Panc1 (cell line): Measurements from ENCODE around the gene GRIK4. TPM values are rescaled to one million over a fixed set of nuclear protein-coding genes. Genes with fewer than 3 reads are reported as not detected.
A peak's percentile ranks its signal among the peaks of the same experiment; 100 is the strongest.

Experiments used
- ATAC-seq: fragments of 200-7000 bp; cut with Tn5 transposase; 2 replicates; pipeline ENCODE4 v1.9.1; 2020; ENCODE audit warnings: mild to moderate bottlenecking, moderate library complexity
- BruUV-seq: library from RNA; stranded (reverse); fragments of 400-500 nt; replicated peaks from 2 replicates; lab custom pipeline; 2021; lab: Mats Ljungman, UMichigan
- CTCF ChIA-PET: fragments of 300-600 bp; sonication (Branson Sonifier 250); formaldehyde crosslinking; loops from one replicate; lab custom pipeline; 2022; ENCODE audit warnings: antibody characterized with exemption; lab: Charles Lee
- POLR2A ChIA-PET: fragments of 300-600 bp; sonication (Branson Sonifier 250); formaldehyde crosslinking; loops from one replicate; lab custom pipeline; 2022; ENCODE audit warnings: antibody characterized with exemption; lab: Charles Lee
- DNase-seq: peaks from one replicate; pipeline ENCODE4 v3.0.0-alpha.2; 2010; ENCODE audit warnings: low read depth, low spot score
- H3K27ac ChIP-seq: 2 replicates; pipeline ENCODE4 v1.5.1; 2011; ENCODE audit warnings: mild to moderate bottlenecking, low read length, inconsistent platforms
- H3K27me3 ChIP-seq: fragments of 200-500 bp; sonication (Bioruptor generic); 2 replicates; pipeline ENCODE4 v1.6.0; 2014; ENCODE audit warnings: low read length, inconsistent platforms; ENCODE audit not compliant: control insufficient read depth, insufficient read depth
- H3K36me3 ChIP-seq: fragments of 200-500 bp; sonication (Bioruptor generic); 2 replicates; pipeline ENCODE4 v1.5.1; 2014; ENCODE audit warnings: inconsistent platforms, mild to moderate bottlenecking, low read length, moderate library complexity; ENCODE audit not compliant: control insufficient read depth, insufficient read depth
- H3K4me1 ChIP-seq: 2 replicates; pipeline ENCODE4 v1.5.1; 2011; ENCODE audit warnings: inconsistent platforms, mild to moderate bottlenecking, low read length, moderate library complexity; ENCODE audit not compliant: control insufficient read depth, insufficient read depth
- H3K4me3 ChIP-seq, 2 experiments: 2 replicates each; pipeline ENCODE4 v1.5.1; 2011 to 2012; ENCODE audit warnings: low read depth in 2 of 2, low read length in 2 of 2, mild to moderate bottlenecking in 2 of 2, inconsistent platforms in 1 of 2, moderate library complexity in 1 of 2
- H3K9me3 ChIP-seq: fragments of 200-500 bp; sonication (Bioruptor generic); 2 replicates; pipeline ENCODE4 v1.5.1; 2014; ENCODE audit warnings: low read depth, mild to moderate bottlenecking, inconsistent platforms, low read length, moderate library complexity; ENCODE audit not compliant: control insufficient read depth, insufficient read depth
- CTCF ChIP-seq: fragments of 450-650 bp; IDR thresholded peaks from 2 replicates; pipeline ENCODE4 v1.5.1; 2017; ENCODE audit warnings: mild to moderate bottlenecking
- POLR2AphosphoS5 ChIP-seq: IDR thresholded peaks from 2 replicates; pipeline ENCODE4 v1.6.1; 2012; ENCODE audit warnings: mild to moderate bottlenecking, low read depth, low read length, moderate library complexity
- REST ChIP-seq, 2 experiments: IDR thresholded peaks; 2 replicates each; pipeline ENCODE4 v1.6.1; 2011 to 2012; ENCODE audit warnings: low read depth in 2 of 2, control low read depth in 1 of 2, low read length in 1 of 2, mild to moderate bottlenecking in 1 of 2, moderate library complexity in 1 of 2; ENCODE audit not compliant: insufficient read depth in 1 of 2
- SIN3A ChIP-seq: IDR thresholded peaks from 2 replicates; pipeline ENCODE4 v1.6.1; 2012; ENCODE audit warnings: low read depth, mild to moderate bottlenecking, low read length, moderate library complexity, borderline replicate concordance; ENCODE audit not compliant: insufficient read depth
- TCF7L2 ChIP-seq: IDR thresholded peaks from 2 replicates; pipeline ENCODE4 v1.6.1; 2011; ENCODE audit warnings: mild to moderate bottlenecking, low read depth, low read length, inconsistent platforms
- in situ Hi-C: cut with HindIII; loops from 2 replicates; pipeline ENCODE4 v1.10.0; 2016; ENCODE audit warnings: low sequenced_read_pairs, low pct_unique_long_range_greater_than_20kb
- intact Hi-C: fragments of 100-400 bp; cut with micrococcal nuclease; formaldehyde crosslinking; loops from one replicate; pipeline ENCODE4 v1.10.0; 2022; ENCODE audit not compliant: unreplicated experiment
- total RNA-seq: library from RNA; stranded (reverse); gene quantifications from one replicate; pipeline ENCODE4 v1.2.1, GENCODE V29; 2021; ENCODE audit not compliant: unreplicated experiment

Gene GRIK4
- total RNA-seq, 1 experiment from 2014 or later, result 0.62 TPM

GRCh38 chr11:120612513-120613263 lies 101.1 kb downstream of the GRIK4 start:
- in situ Hi-C loops, result no loop called here
- ChIA-PET POLR2A (no interaction called here), CTCF (no interaction called here)
- Histone ChIP-seq H3K27me3 (no peaks in the 10 kb centered on the region), H3K27ac (no peak overlapping the region), H3K9me3 (no peaks in the 10 kb centered on the region), H3K36me3 (no peaks in the 10 kb centered on the region), H3K4me1 (no peaks in the 10 kb centered on the region), H3K4me3 (no peak overlapping the region)
- no TSS peak for BruUV-seq
- intact Hi-C loops, result no loop called here
- DNase-seq (no peak), ATAC-seq (0 out of 2 replicates have a peak, but pooled peaks have one; percentile 30)
- no peak for TF ChIP-seq TCF7L2

GRCh38 chr11:120613264-120614226 lies 102.0 kb downstream of the GRIK4 start:
- peaks cover 4% of the 10 kb centered on the region for H3K9me3 ChIP-seq
- H3K27ac ChIP-seq, result no peak overlapping the region
- TF ChIP-seq POLR2AphosphoS5 (no peak), REST (IDR thresholded peaks at IDR 0.05; ENCODE audit: insufficient read depth in 1 of 2, low read depth in 2 of 2, low read length in 1 of 2) (no peak), CTCF (no peak), TCF7L2 (no peak), SIN3A (no peak)
- H3K4me1 ChIP-seq, result no peaks in the 10 kb centered on the region
- no peak for DNase-seq
- BruUV-seq, result no TSS peak
- CTCF ChIA-PET, result no interaction called here
- intact Hi-C loops (no loop called here), in situ Hi-C loops (no loop called here)
- ATAC-seq, result peak; percentile 45; the same call in 1 of the 2 replicates
- H3K27me3 ChIP-seq, result no peaks in the 10 kb centered on the region
- no peaks in the 10 kb centered on the region for H3K36me3 ChIP-seq
- no peak overlapping the region for H3K4me3 ChIP-seq
- POLR2A ChIA-PET, result no interaction called here
